Transverse colon (tissue), 4 donors: ENCODE results near the gene MB21D2. TPM values are rescaled to one million over a fixed set of nuclear protein-coding genes. Genes with fewer than 3 reads are reported as not detected.

Experiments used
- DNase-seq: peaks from one replicate; pipeline ENCODE4 v3.0.0-alpha.2; 2019
- H3K27ac ChIP-seq, 4 donors: fragments of 200-600 bp; sonication (generic); 2 replicates each; pipeline ENCODE4 v1.5.1; 2016 to 2018; ENCODE audit warnings: inconsistent platforms in 4 of 4
- H3K27me3 ChIP-seq: fragments of 200-600 bp; sonication (generic); 2 replicates; pipeline ENCODE4 v1.5.1; 2017; ENCODE audit warnings: inconsistent platforms
- H3K36me3 ChIP-seq, 4 donors: fragments of 200-600 bp; sonication (generic); 2 replicates each; pipeline ENCODE4 v1.5.1; 2017 to 2019; ENCODE audit warnings: inconsistent platforms in 4 of 4
- H3K4me1 ChIP-seq, 4 donors: fragments of 200-600 bp; sonication (generic); 2 replicates each; pipeline ENCODE4 v1.5.1; 2017 to 2020; ENCODE audit warnings: inconsistent platforms in 4 of 4
- H3K4me3 ChIP-seq, 4 donors: fragments of 200-600 bp; sonication (generic); 1 replicate in 1 of 4; 2 replicates in 3 of 4; pipeline versions ENCODE4 v1.5.1 to v1.6.1; 2017 to 2019; ENCODE audit warnings: inconsistent platforms in 4 of 4
- H3K9me3 ChIP-seq, 2 donors: fragments of 200-600 bp; sonication (generic); 2 replicates each; pipeline ENCODE4 v1.5.1; 2017 to 2019; ENCODE audit warnings: inconsistent platforms in 2 of 2
- EP300 ChIP-seq: sonication (generic); formaldehyde crosslinking; IDR thresholded peaks from one replicate; pipeline ENCODE4 v1.6.1; 2017; ENCODE audit warnings: antibody characterized with exemption, low read depth
- POLR2A ChIP-seq: fragments of 450-650 bp; IDR thresholded peaks from one replicate; pipeline ENCODE4 v1.6.1; 2016; ENCODE audit warnings: antibody characterized with exemption, mild to moderate bottlenecking, moderate library complexity
- POLR2AphosphoS5 ChIP-seq, 3 donors: sonication (generic); formaldehyde crosslinking; IDR thresholded peaks; one replicate each; pipeline ENCODE4 v1.6.1; 2016; ENCODE audit warnings: antibody characterized with exemption in 3 of 3
- WGBS, 2 donors: methylation state at CpG; one replicate each; pipeline ENCODE4 v1.1.5; 2018; ENCODE audit warnings: low coverage in 1 of 2; 5-methylcytosine and 5-hydroxymethylcytosine counted together
- in situ Hi-C, 4 donors: fragments of 200-750 bp; cut with MboI; loops; one replicate each; pipeline versions ENCODE4 v1.15.0 to v1.15.1; 2017; ENCODE audit warnings: low sequenced_read_pairs in 3 of 4, low pct_ligation_motif_present in 1 of 4, low pct_unique_long_range_greater_than_20kb in 1 of 4
- intact Hi-C: fragments of 100-400 bp; cut with DNase I; formaldehyde crosslinking; loops from one replicate; pipeline ENCODE4 v1.15.1; 2023; ENCODE audit warnings: low total_unique reads
- total RNA-seq, 4 donors: library from RNA; depleted of rRNA; stranded (reverse); fragments of >200 nt; gene quantifications; one replicate each; pipeline ENCODE4 v1.1.0, GENCODE V29; 2016
- TF ChIP-seq, protein P1 (sequence below), 5 experiments: fragments of 200-600 bp in 3 of 5; fragments of 450-650 bp in 2 of 5; sonication (generic) in 3 of 5; IDR thresholded peaks; 1 replicate in 2 of 5; 2 replicates in 3 of 5; pipeline ENCODE4 v1.5.1; 2016 to 2017; ENCODE audit warnings: antibody characterized with exemption in 5 of 5, inconsistent platforms in 3 of 5, mild to moderate bottlenecking in 2 of 5, moderate library complexity in 1 of 5

MB21D2 gene
- total RNA-seq, 4 donors from 2014 or later: 1.5 to 8.4 (median 4.2) TPM

DNA sequence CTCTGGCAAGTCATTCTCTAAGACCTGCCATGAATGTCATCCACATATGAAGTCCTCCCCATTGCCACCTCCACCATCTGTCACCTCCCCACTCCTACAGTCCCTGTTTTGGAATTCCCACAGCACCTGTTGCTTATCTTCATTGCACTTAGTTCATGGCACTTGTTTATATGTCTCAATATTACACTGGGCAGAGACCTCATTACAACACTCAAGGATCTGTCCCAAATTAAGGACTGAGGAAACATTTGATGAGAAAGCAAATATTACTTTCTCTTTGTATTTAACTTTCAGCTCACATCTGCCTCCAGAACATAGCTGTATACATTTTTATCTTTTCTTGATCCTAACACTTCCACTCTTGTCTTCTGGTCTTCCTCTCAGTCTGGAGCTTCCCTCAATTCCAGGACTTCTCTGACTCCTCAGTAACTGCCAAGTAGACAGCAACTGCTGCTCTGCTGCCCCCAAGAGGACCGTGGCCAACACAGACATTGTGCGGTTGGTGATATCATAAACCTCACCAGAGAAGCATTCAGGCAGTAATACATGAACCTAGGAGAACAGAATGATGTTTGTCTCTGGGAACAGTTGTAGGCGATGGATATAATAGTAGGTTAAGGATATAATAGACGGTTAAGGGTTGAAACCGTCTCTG is 145.3 kb downstream of the MB21D2 start:
- in situ Hi-C loops (no loop called here), intact Hi-C loops (no loop called here)

DNA sequence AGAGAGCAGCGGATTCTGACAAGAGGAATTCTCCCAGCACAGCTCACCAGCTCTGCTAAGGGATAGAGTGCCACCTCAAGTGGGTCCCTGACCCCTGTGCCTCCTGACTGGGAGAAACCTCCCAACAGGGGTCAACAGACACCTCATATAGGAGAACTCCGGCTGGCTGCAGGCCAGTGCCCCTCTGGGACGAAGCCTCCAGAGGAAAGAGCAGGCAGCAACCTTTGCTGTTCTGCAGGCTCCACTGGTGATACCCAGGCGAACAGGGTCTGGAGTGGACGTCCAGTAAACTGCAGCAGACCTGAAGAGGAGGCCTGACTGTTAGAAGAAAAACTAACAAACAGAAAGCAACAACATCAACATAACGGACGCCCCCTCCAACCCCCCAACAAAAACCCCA is 159.0 kb downstream of the MB21D2 start:
- no peaks in the 10 kb centered on the region for H3K27me3 ChIP-seq
- H3K36me3 ChIP-seq: no peaks in the 10 kb centered on the region
- no peak for TF ChIP-seq EP300
- TF ChIP-seq POLR2AphosphoS5 (IDR thresholded peaks at IDR 0.05): no peak
- no peak for TF ChIP-seq POLR2A
- TF ChIP-seq, protein P1, sequence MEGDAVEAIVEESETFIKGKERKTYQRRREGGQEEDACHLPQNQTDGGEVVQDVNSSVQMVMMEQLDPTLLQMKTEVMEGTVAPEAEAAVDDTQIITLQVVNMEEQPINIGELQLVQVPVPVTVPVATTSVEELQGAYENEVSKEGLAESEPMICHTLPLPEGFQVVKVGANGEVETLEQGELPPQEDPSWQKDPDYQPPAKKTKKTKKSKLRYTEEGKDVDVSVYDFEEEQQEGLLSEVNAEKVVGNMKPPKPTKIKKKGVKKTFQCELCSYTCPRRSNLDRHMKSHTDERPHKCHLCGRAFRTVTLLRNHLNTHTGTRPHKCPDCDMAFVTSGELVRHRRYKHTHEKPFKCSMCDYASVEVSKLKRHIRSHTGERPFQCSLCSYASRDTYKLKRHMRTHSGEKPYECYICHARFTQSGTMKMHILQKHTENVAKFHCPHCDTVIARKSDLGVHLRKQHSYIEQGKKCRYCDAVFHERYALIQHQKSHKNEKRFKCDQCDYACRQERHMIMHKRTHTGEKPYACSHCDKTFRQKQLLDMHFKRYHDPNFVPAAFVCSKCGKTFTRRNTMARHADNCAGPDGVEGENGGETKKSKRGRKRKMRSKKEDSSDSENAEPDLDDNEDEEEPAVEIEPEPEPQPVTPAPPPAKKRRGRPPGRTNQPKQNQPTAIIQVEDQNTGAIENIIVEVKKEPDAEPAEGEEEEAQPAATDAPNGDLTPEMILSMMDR (IDR thresholded peaks at IDR 0.05): no peak
- no peaks in the 10 kb centered on the region for H3K4me1 ChIP-seq
- no peaks in the 10 kb centered on the region for H3K9me3 ChIP-seq
- H3K4me3 ChIP-seq: no peak overlapping the region
- H3K27ac ChIP-seq: no peak overlapping the region
- DNase-seq: no peak
- intact Hi-C loops (no loop called here), in situ Hi-C loops (no loop called here)
- 67 to 69% methylated on average over 3 to 7 of the region's 7 CpGs for WGBS, 2 donors

More for the DNA sequence above, 145.3 kb downstream of the MB21D2 start:
- Histone ChIP-seq H3K9me3 (peaks cover 0 to 4% of the 10 kb centered on the region in 2 donors), H3K4me1 (no peaks in the 10 kb centered on the region), H3K27ac (no peak overlapping the region), H3K27me3 (no peaks in the 10 kb centered on the region), H3K4me3 (no peak overlapping the region), H3K36me3 (no peaks in the 10 kb centered on the region)
- TF ChIP-seq, protein P1 (IDR thresholded peaks at IDR 0.05): no peak
- TF ChIP-seq EP300: no peak
- no peak for TF ChIP-seq POLR2A
- TF ChIP-seq POLR2AphosphoS5 (IDR thresholded peaks at IDR 0.05): no peak
- no peak for DNase-seq
- 53 to 54% methylated on average over 5 of the region's 5 CpGs for WGBS, 2 donors

DNA sequence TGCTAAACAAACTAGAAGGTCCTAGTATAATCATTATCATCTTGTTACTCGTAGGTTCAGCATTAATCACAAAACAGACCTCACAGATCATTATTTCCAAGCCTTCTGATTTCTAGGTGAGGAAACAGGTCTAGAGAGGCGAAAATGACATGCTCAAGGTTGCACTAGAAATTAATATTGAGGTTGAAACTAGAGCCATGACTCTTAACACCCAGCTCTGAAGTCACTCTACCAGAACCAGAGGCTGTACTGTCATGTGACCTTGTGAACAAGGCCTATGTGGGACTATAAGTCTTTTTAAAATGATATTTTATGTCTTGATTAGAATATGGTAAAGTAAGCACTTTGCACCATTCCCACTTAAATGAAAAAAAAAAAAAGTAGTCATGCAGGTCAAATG is 166.5 kb downstream of the MB21D2 start:
- Histone ChIP-seq H3K36me3 (no peaks in the 10 kb centered on the region), H3K4me3 (no peak overlapping the region), H3K27me3 (no peaks in the 10 kb centered on the region), H3K9me3 (no peaks in the 10 kb centered on the region), H3K4me1 (no peaks in the 10 kb centered on the region), H3K27ac (no peak overlapping the region)
- WGBS, 2 donors: 37 to 63% methylated on average over 2 of the region's 2 CpGs
- intact Hi-C loops (no loop called here), in situ Hi-C loops (no loop called here)
- DNase-seq: no peak
- TF ChIP-seq, protein P1 (IDR thresholded peaks at IDR 0.05): no peak
- TF ChIP-seq POLR2A: no peak
- TF ChIP-seq POLR2AphosphoS5 (IDR thresholded peaks at IDR 0.05): no peak
- no peak for TF ChIP-seq EP300

DNA sequence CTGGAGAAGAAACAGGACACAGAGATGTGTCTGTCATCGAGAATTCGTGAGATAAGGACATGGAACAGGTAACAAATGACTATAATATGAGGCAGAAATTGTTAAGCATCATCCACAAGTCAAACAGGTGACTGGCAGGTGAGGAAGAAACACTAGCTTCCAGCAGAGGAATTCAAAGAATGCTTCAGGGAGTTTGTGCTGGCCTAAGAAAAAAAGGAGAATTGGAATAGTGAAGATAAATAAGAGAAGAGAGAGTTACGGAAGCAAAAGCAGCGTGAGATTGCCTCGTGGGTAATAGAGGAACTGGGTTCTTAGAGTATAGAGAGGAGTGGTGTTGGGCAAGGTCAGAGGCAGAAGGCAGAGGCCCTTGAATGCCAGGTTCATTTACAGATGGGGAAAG is 167.5 kb downstream of the MB21D2 start:
- in situ Hi-C loops (no loop called here), intact Hi-C loops (no loop called here)
- Histone ChIP-seq H3K27me3 (no peaks in the 10 kb centered on the region), H3K27ac (no peak overlapping the region), H3K36me3 (no peaks in the 10 kb centered on the region), H3K4me3 (no peak overlapping the region), H3K9me3 (no peaks in the 10 kb centered on the region), H3K4me1 (no peaks in the 10 kb centered on the region)
- WGBS, 2 donors: 48 to 67% methylated on average over 5 of the region's 5 CpGs
- no peak for DNase-seq
- TF ChIP-seq, protein P1 (IDR thresholded peaks at IDR 0.05): no peak
